HCEC 1CT (cell line): Measurements from ENCODE around the gene GGA3.
"Not testable (repeated sequence)": the region's sequence is repeated elsewhere in the genome, so short reads cannot be mapped to it uniquely, and the experiment has no call there.

Experiments used
- DNase-seq: peaks from one replicate; pipeline ENCODE4 v3.0.0-alpha.2; 2017

GGA3 gene

DNA sequence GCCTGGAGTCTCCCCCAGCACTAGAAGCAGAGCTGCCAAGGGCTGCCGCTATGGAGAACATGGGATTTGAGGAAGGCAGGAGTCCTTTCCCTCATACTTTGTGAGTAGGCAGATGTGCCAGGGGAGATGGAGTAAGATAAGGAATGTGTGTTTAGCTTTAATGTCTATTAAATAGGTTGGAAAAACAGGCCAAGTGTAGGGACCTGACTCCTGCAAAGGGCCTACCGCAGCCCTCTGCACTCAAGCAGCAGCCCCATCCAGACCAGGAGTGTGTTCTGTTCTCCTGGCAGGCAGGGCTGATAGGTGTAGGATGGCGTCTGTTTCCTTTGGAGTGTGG lies 11.4 kb upstream of the GGA3 start:
- DNase-seq, result no peak

DNA sequence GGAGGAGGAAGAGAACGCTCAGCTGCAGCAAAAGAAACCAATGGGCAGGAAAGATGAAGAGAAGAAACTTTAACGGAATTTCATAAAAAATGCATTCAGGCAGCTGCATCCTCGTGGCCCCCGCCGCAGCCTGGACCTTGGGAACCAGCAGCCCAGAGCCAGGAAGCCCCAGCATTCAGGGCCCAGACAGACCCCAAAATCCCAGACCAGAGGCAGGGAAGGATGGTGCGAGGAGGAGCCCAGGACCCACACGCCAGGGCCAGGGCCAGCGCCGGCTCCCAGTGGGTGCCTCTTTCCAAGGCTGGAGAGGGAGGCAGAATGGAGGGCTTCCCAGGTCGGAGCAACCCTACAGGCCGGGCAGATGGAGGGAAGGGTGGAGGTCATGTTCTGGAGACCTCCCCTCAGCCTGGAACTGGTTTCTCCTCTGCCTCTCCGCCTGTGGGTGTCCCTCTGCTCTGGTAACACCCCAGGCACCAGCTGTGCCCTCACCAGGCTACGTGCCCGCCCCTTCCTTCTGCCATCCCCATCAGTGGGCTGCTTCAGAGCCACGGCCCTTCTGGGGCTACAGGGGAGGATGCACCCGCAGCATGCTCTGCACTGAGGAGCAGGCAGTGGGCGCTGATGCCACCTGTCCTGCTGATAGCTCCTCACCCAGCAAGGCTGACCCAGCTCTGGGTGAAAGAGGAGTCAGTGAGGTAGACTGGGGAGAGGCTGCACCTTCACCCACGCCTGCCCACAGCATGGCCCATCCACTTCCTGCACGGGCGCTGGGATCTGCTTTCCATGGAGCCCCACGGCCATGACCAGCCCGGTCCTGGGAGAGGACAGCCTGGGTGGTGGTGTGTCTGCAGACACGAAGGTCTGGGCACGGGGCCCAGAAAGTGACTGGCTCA lies 10.8 kb upstream of the GGA3 start:
- no peak for DNase-seq

DNA sequence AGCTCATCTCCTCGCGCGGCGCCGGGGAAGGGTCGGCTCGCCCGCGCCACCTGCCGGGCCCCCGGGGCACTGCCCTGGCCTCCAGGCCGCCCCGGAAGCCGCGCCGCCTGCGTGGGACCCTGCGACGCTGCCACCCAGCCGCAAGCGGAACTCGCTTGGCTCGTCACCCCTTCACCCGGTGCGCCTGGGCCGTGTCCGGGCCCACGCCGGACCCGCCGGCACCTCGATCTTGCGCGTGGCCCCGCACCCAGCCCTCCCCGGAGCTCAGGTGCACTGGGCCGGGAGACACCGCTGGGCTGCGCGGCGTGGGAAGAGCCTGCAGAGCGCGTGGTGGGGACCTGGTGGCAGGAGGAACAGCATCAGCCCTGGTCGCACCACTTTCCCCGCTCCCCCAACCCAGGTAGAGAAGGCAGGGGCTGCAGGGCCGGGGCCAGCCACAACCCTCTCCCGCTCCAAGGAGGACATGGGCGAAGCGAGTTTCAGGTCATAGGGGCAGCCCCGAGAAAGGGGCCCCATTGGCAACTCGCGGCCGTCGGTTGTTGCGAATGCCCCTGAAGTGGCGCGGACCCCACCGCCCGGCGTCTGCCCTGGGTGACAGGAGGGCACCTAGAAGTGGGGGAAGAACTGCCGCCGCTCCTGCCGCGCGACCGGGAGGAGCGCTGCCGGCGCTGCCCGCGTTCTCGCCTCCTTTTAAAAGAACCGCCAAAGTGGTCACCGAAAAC lies 10.0 kb upstream of the GGA3 start:
- DNase-seq, result peak; percentile 72

DNA sequence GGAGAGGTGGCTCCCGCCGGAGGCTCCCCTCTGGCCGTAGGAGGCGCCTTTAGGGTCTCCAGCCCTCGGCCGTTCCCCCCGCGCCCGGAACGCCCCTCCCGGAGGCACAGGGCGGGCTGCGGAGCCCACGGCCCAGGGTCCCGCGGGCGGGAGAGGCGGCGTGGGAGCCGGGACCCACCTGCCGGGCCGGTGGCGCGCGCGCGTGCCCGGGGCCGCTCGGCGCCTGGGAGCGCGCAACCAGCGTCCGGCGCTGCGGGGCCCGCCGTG lies 9.5 kb upstream of the GGA3 start, which contains the start of gene MIF4GD:
TSS of gene MIF4GD (minus strand) at position 266 of the 267 bp plus-strand sequence. CDS start 1,036 bp downstream, outside the sequence.
- DNase-seq, result no peak

DNA sequence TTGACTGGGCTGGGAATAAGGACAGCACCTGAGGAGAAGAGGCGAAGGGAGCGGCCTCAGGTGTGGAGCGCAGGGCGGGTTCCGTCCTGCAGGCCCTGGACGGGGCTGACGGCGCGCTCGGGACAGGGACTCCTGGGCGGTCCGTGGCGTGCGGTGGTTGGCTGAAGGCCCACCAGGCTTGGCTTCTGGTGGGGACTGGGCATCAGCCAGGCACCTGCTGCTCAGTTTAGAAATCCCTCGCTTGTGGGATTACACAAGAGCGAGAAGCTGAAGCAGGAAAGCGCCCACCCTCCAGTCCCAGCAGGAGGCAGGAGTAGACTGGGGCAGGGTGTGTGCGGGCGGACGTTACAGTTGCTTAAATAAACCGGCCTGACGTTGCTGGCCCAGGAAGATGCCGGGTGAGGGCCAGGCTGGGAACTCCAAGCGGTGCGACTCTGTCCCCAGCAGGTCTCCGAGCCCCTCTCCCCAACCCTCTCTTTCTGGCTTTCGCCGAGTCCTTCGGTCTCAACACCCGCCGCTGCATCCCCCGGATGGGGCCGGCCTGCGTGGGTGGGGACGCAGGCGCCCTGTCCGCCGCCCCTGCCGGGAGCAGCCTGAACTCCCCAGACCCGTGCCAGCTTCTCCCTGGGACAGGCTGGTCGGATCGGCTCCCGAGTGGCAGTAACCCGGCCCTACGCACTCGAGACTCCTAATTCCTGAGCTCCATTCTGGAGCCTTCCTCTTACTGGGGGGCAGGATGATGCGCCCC lies 9.0 kb upstream of the GGA3 start:
- DNase-seq, result peak; percentile 70

DNA sequence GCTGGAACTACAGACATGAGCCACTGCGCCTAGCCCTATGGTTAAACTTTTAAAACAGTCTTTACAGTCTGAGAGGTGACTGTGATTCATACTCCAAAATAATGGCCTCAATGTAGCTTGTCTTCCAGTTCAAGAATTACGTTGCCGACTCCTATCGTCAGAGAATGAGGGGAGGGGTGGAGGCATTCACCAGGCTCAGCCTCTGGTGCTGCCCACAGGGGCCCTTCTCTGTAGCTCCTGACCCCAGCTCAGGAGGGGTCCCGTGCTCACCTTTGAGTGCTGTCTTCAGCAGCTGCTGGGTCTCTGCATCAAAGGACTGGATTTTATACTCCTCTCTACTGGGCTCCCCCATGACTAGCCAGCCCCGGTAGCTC lies 8.4 kb upstream of the GGA3 start:
- no peak for DNase-seq

DNA sequence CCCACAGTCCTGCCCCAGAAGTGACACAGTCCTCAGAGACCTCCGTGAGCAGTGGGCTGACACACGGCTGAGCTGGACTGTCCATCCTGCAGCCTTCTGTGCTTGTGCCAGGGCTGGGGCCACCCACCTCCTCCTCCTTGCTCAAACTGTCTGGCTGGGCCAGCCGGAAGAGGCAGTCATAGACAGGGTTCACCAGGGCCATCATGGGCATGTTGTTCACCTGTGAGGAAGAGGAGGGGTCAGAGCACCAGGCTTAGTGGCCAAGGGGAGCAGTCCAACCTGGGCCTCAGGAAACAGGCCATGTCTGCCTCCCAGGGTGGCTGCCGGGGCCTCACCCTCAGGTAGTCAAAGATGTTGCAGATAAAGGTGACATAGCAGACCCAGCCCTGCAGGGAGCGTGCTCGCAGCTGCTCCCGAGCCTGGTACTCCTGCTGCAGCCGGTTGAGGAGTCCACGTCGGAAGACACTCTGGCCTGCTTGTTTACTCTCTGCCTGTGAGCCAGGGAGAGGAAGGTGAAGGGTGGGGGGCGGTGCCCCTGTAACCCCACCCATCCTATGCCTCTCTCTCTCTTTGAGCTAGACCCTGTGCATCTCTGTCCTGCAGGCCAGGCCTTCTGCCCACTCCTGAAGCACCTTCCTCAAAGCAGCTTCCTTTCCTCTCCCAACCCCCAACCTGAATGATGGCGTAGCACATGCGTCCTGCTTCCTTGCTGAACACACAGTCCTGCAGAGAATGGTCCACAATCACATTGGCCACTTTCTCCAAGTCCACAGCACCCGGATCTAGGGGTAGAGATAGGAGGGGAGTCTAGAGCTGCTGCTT lies 6.2 kb upstream of the GGA3 start:
- DNase-seq, result no peak

DNA sequence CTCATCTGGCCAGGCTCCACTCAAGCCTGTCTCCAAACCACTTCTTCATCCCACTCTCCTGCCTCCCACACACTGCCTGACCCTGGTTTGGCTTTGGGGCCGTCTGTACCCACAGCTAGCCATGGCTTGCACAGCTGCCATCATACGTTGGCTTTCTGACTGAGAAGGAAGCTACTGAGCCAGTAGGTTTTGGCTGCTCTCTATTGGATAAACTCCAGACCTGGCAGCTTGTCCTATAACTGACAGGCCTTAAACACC lies 5.7 kb upstream of the GGA3 start:
- no peak for DNase-seq

DNA sequence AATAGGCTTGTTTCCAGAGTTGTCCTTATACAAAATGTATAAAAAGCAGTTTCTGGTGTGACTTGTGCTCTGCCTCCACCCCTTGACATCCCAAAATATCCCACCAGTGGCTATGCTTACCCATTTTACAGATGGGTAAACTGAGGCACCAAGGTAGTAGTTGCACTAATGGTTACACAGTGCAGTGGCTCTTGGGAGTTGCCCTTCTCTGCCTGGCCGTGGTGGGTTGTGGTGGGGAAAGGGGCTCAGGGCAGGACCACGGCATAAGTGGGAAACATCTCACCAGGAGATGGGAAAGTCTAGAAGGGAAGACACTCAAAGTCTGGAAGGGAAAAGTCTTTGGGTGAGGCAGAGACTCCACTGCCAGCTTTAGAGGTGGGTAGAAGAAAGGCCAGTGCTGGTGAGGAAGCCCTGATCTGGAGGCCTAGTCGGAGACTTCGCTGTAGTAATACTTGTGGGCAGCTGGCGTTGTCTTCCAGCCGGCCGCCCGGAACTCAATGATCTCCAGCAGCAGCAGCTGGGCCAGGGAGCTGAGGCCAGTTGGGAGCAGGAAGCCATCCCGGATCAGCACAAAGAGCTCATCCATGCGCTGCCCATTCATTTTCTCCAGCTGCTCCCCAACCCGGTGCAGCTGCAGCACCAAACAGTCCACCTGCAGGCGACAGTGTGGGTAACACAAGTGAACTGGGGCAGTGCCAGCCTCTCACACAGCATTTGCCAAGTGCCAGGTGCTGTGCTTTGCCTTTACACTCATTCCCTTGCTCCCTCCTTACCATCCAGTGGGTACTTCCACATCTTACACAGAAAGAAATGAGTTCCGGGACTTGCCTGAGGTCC lies 5.1 kb upstream of the GGA3 start:
- no peak for DNase-seq

DNA sequence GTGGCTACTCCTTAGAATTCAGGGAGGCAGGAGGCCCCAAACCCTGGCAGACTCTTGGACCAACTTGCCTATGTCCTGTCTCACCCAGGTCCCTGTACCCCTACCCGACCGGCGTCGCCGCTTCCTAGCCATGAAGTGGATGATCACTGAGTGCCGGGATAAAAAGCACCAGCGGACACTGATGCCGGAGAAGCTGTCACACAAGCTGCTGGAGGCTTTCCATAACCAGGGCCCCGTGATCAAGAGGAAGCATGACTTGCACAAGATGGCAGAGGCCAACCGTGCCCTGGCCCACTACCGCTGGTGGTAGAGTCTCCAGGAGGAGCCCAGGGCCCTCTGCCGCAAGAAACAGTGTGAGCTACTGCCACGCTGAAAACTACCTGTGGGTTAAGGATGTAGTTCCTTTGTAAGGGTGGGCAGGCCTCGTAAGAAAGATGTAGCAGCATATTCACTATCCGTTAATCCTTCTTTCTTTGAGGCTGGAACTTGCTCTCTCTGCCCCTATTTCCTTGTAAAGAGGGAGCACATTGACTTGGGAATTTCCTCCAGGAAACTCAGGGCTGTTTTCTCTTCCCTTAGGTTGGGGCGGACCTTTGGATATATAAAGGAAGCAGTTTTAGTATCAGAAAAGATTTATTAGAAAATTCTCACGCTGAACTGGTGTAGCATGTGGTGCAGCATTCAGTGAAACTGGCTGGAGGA lies 4.4 kb upstream of the GGA3 start:
- DNase-seq, result no peak

DNA sequence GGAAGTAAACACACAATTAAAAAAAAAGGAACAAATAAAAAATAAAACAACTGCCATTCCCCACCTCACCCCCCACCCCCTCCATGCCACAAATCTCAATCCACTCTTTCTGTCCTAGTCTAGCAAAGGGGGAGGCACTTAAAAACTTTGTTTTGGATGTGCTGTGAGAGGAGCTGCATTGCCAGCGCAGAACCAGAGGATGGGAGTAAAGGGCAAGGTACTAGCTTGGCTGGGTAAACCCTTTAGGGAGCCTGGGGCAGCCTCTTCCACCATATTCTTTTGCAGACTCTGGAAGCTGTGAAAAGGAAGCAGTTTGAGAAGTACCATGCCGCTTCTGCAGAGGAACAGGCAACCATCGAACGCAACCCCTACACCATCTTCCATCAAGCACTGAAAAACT lies 1.6 kb upstream of the GGA3 start:
- no peak for DNase-seq

DNA sequence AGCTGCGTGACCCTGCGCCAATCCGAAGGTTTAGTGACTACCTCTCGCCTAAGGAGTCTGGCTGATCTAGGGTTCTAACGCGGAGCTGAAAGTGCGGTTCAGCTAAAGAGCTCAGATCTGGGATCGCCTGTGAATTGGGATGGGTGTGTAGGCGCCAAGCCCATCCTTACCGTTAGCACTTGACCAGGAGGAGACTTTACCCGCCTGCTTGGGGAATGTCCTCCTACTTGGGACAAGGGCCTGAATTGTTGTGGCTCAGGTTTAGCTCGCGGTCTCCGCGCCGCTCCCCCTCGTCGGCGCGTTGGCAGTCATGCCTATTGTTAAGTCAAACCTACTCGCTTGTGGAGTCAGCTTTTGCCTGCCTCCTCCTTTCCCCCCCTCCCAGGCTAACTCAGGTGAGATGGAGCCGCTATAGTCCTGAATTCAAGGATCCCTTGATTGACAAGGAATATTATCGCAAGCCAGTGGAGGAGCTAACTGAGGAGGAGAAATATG lies 753 bp upstream of the GGA3 start:
- no peak for DNase-seq

DNA sequence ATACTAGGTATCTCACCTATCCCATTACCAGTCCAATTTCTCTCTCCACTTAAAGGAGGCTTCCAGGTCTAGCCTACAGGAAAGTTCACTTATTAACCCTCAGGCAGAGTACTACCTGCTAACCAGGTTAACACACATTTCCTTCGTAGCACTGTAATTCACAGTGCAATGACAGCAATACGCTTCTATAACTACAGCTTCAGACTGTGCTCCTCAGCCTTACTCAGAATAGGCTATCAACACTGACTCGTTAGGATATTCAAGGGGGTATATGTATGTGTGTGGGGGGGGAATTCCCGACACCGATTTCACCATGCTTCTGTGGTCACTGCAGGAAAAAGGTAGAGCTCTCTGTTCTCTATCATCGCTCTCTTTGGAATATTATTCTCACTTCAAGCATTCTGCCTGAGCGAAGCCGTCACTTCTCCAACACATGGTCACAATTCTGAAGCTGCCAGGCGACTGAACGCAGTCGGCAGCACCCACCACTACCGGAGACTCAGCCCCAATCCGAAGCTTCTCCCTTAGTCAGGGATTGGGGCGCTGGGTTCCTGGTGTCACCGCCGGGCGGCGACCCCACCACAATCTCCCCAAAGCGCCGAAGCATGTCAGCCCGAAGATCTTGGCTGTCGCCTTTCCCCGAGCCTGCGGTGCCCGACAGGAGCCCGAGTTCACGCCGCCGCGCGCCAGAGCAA lies 618 bp downstream of the GGA3 start:
- no peak for DNase-seq

DNA sequence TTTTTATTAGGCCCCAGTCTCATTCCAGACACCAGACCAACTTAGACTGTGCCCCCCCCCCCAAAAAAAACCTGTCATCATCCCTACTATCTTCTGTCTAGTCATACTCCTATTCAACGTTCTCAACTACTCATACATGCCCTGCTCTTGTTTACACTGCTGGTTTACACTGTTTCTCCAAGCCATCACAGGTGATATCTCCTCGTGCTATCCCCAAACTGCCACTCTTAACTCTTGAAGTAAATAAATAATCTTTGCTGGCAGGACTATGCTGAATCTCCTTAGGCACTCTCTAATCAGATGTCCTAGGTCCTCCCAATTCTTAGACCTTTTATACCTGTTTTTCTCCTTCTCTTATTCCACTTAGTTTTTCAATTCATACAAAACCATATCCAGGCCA lies 4.2 kb downstream of the GGA3 start:
- DNase-seq, result not testable (repeated sequence)

DNA sequence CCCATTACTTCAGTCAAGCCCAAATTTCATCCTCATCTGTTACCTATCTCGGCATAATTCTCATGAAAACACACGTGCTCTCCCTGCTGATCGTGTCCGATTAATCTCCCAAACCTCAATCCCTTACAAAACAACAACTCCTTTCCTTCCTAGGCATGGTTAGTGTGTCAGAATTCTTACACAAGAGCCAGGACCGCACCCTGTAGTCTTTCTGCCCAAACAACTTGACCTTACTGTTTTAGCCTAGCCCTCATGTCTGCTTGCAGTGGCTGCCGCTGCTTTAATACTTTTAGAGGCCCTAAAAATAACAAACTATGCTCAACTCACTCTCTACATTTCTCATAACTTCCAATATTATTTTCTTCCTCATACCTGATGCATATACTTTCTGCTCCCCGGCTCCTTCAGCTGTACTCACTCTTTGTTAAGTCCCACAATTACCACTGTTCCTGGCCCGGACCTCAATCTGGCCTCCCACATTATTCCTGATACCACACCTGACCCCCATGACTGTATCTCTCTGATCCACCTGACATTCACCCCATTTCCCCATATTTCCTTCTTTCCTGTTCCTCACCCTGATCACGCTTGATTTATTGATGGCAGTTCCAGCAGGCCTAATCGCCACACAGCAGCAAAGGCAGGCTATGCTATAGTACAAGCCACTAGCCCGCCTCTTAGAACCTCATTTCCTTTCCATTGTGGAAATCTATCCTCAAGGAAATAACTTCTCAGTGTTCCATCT lies 5.3 kb downstream of the GGA3 start:
- not testable (repeated sequence) for DNase-seq

DNA sequence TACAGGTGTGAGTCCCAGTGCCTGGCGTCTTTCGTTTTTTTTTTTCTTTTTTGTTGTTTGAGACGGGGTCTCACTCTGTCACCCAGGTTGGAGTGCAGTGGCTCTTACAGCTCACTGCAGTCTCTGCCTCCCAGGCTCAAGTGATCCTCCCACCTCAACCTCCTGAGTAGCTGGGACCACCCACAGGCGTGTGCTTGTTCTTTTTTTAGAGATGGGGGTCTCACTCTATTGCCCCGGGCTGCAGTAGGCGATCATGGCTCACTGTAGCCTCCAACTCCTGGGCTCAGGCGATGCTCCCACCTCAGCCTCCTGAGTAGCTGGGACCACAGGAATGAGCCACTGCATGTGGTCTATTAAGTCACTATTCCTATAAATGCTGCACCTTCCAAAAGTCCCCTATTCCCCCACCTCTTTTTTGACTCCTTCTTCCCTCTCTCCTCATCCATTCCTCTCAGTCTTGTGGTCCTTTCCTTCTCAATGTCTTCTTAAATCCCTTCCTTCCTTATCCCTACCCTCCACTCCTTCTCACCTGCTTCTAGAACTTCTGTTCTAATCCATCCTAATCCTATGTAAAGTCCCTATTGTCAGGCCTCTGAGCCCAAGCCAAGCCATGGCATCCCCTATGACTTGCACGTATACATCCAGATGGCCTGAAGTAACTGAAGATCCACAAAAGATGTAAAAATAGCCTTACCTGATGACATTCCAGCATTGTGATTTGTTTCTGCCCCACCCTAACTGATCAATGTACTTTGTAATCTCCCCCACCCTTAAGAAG lies 9.2 kb downstream of the GGA3 start:
- DNase-seq, result no peak

DNA sequence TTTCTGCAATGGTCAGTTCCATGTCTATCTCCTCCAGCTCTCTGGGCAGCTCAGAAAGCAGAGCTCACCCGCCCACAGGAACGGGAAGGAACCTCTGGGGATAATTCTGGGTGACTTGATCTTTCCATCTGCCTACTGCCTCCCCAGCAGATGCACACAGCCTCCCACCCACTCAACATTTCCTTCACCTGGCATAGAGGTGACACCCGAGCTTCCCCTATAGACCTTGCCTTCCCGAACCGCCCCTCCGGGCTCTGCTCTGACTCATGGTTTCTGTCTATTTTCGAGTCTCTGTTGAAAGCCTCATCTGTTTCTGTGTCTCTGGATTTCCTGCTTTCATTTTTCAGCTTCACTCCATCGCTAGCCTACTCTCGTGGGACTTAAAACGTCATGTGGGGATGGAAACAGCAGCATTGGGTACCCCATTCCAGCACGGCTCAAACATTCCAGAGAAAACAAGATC lies 11.4 kb downstream of the GGA3 start:
- no peak for DNase-seq

DNA sequence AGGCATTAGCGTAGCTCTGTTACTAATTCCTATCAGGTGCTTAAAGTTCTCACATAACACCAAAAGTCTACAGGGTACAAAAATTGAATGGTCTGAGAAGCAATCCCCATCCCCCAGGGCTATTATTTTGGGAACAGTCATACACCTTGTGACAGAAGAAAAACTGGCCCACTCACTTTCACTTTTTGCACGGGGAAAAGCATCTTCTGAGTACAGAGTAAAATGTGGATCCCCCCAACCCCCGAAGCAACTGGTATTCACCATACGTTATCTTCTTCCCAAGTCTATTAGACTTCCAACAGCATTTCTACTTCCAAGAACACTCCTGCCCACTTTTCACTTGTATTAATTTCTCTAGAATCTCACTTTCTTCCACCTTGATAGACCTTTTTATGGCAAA lies 11.8 kb downstream of the GGA3 start:
- no peak for DNase-seq

DNA sequence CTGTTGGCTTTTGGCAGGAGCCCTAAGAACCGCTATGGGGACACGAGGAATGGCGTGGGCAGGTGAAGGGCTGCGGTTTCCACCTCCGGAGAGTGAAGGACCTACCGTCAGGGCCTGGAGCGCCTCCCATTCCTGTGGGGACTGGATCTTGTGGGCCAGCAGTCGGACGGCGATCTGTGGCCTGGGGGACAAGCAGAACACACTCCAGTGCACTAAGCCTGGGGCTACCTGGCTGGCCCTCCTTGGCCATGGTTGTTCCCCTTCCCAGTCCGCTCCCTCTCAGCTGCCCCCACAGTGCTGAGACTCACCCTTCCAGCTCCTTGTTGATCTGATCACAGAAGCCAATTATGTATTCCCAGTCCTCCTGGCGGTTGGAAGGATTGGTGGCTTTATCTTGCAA lies 15.0 kb downstream of the GGA3 start:
- DNase-seq, result no peak
